GM06990 (cell line): Measurements from ENCODE around the gene CCDC85A.

ENCODE experiments used
- DNase-seq: peaks from one replicate; pipeline ENCODE4 v3.0.0-alpha.2; 2011; ENCODE audit not compliant: insufficient read length; ENCODE audit errors: extremely low read depth
- H3K27me3 ChIP-seq: replicated peaks from 2 replicates; pipeline ENCODE4 v1.6.0; 2011; ENCODE audit warnings: low read length; ENCODE audit not compliant: control insufficient read depth, insufficient read depth
- H3K36me3 ChIP-seq: 2 replicates; pipeline ENCODE4 v1.5.1; 2011; ENCODE audit warnings: low read length; ENCODE audit not compliant: control insufficient read depth, insufficient read depth
- H3K4me3 ChIP-seq: replicated peaks from 2 replicates; pipeline ENCODE4 v1.5.1; 2011; ENCODE audit warnings: low read depth, mild to moderate bottlenecking, control low read depth, low read length
- CTCF ChIP-seq: IDR thresholded peaks from 2 replicates; pipeline ENCODE4 v1.5.1; 2011; ENCODE audit warnings: low read length, control low read depth, mild to moderate bottlenecking, inconsistent platforms; ENCODE audit not compliant: insufficient read depth, poor library complexity, severe bottlenecking

The CCDC85A gene

GRCh38 chr2:56231361-56231760 is 47.6 kb downstream of the CCDC85A start:
- no peak overlapping the region for H3K4me3 ChIP-seq
- TF ChIP-seq CTCF, result no peak
- DNase-seq, result no peak
- H3K27me3 ChIP-seq, result no peaks in the 10 kb centered on the region
- no peaks in the 10 kb centered on the region for H3K36me3 ChIP-seq

- Histone ChIP-seq H3K4me3 (no peak overlapping the region), H3K36me3 (no peaks in the 10 kb centered on the region), H3K27me3 (no peaks in the 10 kb centered on the region)
- no peak for DNase-seq
- no peak for TF ChIP-seq CTCF
Observed at GRCh38 chr2:56232912-56233311, 49.1 kb downstream of the CCDC85A start.

GRCh38 chr2:56234241-56234640 is 50.5 kb downstream of the CCDC85A start:
- Histone ChIP-seq H3K4me3 (no peak overlapping the region), H3K36me3 (no peaks in the 10 kb centered on the region), H3K27me3 (no peaks in the 10 kb centered on the region)
- TF ChIP-seq CTCF, result no peak
- no peak for DNase-seq

- H3K27me3 ChIP-seq, result no peaks in the 10 kb centered on the region
- no peak for DNase-seq
- no peaks in the 10 kb centered on the region for H3K36me3 ChIP-seq
- H3K4me3 ChIP-seq, result no peak overlapping the region
- no peak for TF ChIP-seq CTCF
Observed at GRCh38 chr2:56239030-56239429, 55.2 kb downstream of the CCDC85A start.

- H3K36me3 ChIP-seq, result no peaks in the 10 kb centered on the region
- no peak overlapping the region for H3K4me3 ChIP-seq
- no peak for DNase-seq
- no peaks in the 10 kb centered on the region for H3K27me3 ChIP-seq
- no peak for TF ChIP-seq CTCF
Observed at GRCh38 chr2:56239437-56239836, 55.6 kb downstream of the CCDC85A start.

- TF ChIP-seq CTCF, result no peak
- Histone ChIP-seq H3K4me3 (no peak overlapping the region), H3K36me3 (no peaks in the 10 kb centered on the region), H3K27me3 (no peaks in the 10 kb centered on the region)
- DNase-seq, result no peak
Observed at GRCh38 chr2:56240210-56240609, 56.4 kb downstream of the CCDC85A start.
